SK-MEL-5 (cell line): ENCODE data around the gene TNFRSF13B. TPM values are rescaled to one million over a fixed set of nuclear protein-coding genes. Genes with fewer than 3 reads are reported as not detected.
A peak's percentile ranks its signal among the peaks of the same experiment; 100 is the strongest.

Experiments used
- DNase-seq: peaks from one replicate; pipeline ENCODE4 v3.0.0-alpha.2; 2016; ENCODE audit warnings: low read depth, low spot score
- in situ Hi-C: cut with HindIII; loops from 2 replicates; pipeline ENCODE4 v1.10.0; 2016; ENCODE audit warnings: low sequenced_read_pairs, high pct_unique_total_duplicates, low pct_unique_long_range_greater_than_20kb
- total RNA-seq: library from RNA; depleted of rRNA; stranded (reverse); fragments of >200 nt; shearing (Covaris generic); gene quantifications from 2 replicates; pipeline ENCODE4 v1.2.3, GENCODE V29; 2014

Gene TNFRSF13B
- total RNA-seq, 1 experiment from 2014 or later = not detected

DNA sequence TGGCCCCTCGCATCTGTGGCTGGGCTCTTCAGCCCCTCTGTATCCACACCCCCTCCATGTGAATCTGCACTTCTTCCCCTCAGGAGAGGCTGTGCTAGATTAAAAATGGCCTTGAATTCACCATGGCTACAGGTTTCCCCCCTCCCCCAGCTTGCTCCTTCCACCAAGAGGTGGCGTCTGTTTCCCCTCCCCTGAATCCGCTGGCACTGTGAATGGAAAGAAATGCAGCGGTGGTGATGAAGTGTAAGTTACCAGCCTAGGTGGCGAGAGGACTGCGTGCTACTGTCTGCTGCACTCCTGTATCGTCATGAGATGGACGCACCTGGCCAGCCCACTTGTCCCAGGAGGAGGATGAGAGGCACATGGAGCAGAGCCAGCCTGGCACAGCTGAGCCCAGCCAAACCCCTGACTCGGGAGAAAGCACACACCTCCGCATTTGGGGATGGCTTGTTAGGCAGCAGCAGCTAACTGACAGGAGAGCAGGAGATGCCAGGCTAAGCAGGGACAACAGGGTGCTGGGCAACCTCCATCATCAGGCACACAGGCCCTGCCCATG lies 26.2 kb downstream of the TNFRSF13B start:
- in situ Hi-C loops = no loop called here

DNA sequence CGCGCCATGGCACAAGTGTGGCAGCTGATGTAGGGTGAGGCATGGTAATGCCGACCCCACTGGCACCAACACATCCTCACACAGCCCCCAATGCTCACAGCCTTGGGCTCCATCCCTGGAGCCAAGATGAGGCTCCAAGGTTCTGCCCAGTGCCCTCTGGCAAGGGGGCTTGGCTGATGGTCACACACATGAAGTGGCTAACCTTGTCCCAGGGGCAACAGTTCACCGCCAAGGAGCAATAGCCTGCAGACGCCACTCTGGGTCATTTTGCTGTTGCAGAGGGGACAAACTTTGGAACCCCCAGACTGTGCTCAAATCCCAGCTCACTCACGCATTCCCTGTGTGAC lies 26.8 kb downstream of the TNFRSF13B start:
- no peak for DNase-seq
- in situ Hi-C loops = no loop called here

More for the DNA sequence above, 26.2 kb downstream of the TNFRSF13B start:
- DNase-seq = peak; percentile 31

DNA sequence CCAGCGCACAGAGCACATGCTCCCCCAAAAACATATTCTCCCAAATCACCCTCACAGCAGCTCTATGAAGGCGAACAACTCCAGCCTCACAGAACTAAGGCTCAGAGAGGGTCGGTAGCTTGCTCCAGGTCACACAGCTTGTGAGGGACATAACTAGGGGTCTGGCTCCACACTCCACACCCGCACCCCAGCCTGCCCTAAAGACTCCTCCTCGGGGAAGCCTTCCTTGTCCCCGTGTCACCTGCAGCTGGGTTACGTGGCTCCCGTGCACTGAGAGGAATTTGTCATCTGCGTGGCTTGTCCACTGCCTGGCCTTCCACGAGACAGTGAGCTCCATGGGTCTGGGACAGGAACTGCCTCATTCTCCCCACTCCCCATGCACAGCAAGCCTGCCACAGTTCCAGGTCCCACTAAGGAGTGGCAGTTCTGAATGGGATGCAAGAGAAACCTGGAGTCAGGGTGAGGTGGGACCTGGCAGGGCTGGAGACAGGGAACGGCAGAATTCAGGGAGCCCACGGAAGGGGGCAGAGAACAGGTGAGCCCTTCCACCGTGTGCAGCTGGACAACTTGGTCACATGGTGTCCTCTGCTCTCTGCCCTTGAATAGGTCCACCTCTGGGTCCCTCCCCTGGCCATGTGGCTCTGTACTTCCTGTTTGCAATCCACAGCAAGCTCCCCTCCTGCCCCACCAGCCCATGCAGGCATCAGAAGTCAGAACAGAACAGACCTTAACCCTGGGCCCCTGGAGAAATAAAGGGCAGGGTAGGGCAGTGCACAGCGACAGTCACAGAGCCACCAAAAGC lies 27.4 kb downstream of the TNFRSF13B start:
- in situ Hi-C loops = no loop called here
- no peak for DNase-seq

DNA sequence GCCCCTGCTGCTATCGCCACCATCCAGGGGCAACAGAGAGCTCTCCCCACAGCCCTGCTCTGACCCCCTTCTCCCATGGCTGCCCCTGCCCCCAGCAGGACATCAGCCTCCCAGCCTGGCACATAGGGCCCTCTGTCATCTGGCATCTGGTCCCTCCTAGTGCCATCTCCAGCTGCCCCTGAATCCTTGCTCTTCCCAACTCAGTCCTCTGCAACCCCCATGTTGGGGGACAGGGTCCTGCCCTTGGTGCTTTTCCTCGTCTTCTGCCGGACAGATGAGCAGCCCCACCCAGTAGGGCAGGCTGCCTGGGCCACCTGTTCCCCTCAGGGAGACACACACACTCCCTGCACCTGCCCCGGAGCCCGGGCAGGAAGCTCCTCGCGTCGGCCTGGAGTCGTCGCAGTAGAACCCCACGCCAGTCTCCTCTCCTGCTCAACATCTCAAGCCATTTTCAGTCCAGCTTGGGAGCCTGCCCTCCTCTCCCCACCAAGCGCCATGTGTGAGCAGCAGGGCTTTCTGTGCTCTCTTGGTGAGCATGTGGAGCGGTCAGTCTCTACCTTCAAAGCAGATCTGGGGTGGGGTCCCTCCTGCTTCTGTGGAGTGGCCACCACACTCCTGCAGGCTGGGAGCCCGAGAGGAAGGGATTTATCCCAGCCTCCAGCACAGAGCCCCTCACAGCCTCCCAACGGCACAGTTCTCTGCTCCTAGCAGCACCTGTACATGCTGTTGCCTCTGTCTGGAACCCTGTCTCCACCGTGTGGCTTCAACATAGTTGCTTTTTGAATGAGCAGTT lies 28.2 kb downstream of the TNFRSF13B start:
- in situ Hi-C loops = no loop called here
- no peak for DNase-seq

DNA sequence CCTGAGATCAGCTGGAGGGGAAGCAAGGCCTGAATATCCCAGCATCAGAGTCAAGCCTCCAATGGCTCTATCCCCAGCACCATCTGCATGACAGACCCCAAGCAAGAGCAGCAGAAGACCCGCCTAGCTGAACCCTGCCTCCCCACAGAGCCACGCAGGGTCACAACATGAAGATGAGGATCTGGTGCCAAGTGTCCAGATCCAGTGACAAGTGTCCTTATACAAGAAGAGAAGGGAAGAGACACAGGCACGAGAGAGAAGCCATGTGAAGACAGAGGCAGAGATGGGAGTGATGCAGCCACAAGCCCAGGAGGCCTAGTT lies 28.9 kb downstream of the TNFRSF13B start:
- no peak for DNase-seq
- in situ Hi-C loops = no loop called here

DNA sequence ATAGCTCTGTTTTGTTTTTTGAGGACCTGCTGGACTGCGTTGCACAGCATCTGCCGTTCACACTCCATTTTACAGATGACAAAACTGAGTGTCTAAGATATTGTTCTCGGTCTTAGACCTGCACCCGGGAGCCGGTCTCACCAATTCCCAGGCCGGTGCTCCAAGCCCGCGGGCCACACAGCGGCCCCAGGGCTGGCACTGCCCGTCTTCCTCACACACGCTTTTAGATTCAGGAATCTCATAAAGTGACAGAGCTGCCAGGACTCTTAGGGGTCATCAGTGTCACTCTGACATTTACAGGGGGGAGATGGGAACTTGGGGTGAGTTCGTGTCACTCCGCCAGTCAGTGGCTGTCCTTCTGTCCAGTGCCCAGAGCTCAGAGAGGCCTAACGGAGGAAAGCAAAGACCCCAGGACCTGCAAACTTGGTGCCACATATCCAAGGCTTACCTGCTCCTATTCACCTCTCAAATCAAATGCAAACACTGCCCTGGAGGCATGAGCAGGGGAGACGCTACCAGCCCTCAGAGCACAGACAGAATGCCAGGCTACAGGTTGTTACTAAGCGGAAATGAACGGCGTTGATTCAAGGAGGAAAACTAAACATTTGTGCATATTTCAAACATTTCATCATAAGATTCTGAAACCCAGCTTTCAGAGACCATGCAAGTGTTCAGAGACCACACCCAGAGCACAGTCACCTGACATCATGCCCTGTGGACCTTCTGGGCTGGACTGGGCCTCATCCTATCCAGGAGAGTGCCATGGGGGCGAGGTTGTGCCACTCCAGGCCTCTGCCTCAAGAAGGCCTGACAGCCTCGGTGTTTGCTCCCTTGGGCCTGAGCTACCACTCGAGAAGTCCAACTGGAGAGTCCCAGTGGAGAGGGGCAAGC lies 29.5 kb downstream of the TNFRSF13B start:
- DNase-seq = no peak
- in situ Hi-C loops = no loop called here

DNA sequence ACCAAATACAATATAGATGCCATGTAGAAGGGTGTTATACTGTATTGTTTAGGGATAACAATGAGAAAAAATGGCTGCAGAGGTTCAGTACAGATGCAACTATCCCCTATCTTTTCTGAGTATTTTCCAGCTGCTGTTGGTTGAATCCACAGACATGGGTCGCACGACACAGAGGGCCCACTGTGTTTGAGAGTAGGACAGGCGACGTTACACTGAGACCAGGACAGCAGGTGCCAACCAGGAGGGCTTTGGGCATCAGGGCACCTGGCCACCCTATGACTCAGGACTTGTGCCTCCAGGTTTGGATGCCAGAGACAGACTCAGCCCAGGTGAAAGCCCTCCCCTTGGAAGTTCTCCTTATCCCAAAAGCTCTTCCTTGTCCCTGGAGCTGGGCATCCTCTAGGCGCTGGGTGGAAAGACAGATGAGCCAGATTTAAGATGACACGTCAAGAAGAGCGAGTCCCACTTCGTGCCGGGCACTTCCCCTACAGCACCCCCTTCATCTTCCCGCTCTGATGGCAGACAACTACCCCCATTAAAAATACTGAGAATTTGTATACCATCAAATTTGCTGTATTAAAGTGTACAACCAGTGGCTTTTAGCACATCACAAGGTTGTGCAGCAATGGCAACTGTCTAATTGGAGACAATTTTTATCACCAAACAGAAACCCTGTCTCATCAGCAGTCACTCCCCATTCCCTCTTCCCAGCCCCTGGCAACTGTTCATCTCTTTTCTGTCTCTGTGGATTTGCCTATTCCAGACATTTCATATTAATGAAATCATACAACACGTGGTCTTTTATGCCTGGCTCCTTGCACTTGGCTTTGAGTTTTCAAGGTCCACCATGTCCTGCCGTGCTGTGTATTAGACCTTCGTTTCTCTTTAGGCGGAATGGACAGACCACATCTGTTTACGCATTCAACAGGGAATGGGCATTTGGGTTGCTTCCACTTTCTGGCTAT lies 30.6 kb downstream of the TNFRSF13B start:
- in situ Hi-C loops = no loop called here
- no peak for DNase-seq

DNA sequence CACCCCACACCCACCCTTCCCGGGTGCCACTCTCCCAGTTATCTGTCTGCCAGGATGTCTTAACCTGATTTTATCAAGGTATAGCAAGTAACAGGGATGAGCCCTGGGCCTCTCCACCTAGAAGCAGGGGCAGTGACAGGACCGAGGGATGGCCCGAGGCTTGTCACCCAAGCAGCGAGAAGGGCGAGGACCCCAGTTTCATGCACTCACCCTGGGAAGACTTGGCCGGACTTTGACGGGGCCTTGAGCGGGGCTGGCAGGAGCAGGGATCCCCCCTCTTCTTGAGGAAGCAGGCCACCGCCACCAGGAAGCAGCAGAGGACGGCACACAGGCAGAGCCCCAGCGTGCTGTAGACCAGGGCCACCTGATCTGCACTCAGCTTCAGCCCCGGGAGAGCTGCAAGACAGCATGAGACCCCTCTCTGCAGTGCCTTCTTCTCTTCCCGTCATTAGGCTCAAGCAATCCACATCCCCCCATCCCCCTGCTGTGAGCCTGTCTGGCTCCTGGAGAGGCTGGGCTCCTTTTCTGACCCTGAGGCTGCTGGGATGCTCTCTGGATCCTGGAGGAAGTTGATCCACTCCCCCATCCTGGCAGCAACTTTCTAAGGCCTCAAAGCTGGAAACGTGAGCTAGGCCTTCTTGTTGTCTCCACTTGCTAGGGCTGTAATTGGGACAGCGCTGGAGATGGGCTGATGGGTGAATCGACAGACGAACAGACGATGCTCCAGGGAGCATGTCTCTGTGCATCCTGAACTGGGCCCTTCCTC lies 31.6 kb downstream of the TNFRSF13B start:
- in situ Hi-C loops = no loop called here
- DNase-seq = no peak

DNA sequence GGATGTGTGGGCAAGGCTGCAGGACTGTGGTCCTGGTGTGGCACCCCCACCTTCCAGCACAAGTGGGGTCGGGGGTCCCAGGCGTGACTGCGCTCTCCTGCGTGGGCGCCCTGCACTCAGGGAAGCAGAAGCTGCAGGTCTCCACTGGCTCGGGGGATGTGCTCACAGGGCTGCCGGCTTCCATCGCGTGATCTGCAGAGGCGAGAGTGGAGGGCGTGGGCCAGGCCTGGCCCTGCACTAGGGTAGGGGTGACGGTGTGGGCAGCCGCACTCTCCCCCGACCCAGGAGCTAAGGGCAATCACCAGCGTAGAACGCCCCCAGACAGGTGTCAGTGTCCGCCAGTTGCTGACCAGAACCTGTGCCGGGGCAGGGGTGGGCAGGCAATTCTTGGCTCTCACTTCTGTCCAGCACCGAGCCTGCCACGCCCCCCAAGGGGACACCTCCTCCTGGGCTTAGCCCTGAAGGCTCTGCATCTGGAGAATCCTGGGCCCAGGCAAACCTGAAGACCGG lies 32.3 kb downstream of the TNFRSF13B start:
- in situ Hi-C loops = no loop called here
- DNase-seq = no peak

DNA sequence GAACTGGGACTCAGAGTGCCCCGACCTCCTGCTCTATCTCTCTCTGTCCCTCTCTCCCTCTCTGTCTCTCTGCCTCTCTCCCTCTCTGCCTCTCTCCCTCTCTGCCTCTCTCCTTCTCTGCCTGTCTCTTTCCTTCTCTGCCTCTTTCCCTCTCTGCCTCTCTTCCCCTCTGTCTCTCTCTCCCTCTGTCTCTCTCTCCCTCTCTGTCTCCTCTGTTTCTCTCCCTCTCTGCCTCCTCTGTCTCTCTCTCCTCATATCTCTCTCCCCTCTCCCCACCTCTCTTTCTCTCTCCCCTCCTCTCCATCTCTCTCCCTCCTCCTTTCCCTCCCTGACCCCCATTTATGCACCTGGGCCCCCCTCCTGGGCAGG lies 32.7 kb downstream of the TNFRSF13B start:
- in situ Hi-C loops = no loop called here
- no peak for DNase-seq

DNA sequence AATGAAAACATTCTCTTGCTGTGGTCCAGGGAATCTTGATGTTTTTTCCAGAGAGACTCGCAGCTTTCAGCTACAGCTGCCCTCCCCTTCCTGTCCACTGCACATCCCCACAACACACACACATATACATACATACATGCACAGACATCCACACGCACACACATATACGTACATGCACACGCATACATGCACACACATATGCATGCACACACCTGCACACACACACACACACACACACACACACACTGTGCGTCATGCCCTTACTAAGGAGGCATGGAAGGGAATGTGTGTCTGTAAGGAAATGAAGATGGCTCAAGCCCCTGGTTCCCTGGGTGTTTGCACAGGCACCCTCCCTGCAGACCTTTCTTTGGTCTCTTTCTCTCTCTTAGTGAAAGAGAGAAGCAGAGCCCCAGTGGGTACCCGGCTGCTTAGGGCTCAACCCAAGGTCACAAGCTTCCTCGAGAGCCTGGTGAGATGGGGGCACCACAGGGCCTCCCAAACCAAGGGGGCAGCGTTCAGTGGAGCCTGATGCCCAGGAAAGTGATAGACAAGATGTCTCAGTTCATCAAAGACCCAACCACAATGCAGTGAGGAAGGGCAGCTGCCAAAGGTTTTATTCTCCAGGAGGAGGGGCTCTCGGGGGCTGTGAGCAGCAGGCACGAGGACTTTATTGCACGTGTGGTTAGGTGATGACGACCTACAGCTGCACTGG lies 33.3 kb downstream of the TNFRSF13B start:
- in situ Hi-C loops = no loop called here
- no peak for DNase-seq

DNA sequence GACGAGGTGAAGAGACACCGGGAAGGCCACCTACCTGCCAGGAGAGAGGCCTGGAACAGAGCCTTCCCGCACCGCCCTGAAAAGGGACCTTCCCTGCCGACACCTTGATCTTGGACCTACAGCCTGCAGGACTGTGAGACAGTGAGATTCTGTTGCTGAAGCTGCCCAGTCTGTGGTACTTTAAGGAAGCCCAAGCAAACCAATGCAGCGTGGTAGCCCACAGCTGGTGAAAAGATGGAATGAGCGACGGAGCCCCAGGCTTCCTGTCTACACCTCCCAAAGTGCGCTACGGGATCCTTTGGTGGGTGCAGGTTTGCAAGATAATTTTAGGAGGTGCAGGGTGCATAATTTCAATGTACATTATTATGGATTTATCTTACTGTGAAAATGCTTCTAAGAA lies 33.9 kb downstream of the TNFRSF13B start:
- DNase-seq = no peak
- in situ Hi-C loops = no loop called here

DNA sequence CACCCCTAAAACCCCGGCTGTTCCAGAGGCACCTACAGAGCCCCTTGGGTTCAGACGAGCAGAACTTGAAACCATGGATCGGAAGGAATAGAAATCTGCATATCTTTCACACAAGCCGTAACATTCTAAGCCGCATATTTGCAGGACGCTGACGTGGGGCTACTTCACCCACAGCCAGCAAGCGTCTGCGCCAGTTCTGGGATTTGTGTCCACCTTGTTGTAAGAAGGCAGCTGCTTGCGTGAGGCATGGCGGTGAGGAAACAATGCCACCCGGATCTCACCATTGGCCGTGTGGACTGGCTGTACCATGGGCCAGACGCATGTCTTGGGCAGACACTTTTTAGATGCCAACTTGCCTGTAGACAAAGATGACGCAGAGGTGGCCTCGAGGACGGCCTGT lies 34.5 kb downstream of the TNFRSF13B start:
- in situ Hi-C loops = no loop called here
- no peak for DNase-seq

DNA sequence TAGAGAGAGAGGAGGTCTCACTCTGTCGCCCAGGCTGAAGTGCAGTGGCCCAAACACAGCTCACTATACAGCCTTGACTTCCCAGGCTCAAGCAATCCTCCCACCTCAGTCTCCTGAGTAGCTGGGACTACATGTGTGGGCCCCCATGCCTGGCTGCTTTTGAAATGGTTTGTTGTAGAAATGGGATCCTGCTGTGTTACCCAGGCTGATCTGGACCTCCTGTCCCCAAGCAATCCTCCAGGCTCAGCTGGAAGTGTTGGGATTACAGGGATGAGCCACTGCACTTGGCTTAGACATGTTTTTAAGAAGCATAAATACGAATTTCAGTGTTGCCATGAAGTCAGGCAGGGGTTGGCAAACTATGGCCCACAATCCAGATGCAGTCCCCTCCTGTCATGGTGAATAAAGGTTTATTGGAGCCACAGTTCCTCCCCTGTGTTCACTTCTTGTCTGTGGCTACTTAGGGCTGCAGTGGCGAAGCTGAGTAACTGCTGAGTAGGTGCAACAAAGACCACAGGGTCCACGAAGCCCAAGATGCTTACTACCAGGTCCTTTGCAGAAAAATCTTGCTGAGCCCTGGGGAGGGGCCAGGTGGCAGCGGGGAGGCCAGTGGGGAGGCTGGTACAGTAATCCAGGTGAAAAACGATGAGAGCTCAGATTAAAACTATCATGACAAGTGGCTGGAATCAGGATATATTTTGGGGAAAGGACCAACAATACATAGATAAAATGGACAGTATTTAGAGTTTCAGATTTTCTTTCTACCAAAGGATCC lies 35.2 kb downstream of the TNFRSF13B start:
- no peak for DNase-seq
- in situ Hi-C loops = no loop called here

DNA sequence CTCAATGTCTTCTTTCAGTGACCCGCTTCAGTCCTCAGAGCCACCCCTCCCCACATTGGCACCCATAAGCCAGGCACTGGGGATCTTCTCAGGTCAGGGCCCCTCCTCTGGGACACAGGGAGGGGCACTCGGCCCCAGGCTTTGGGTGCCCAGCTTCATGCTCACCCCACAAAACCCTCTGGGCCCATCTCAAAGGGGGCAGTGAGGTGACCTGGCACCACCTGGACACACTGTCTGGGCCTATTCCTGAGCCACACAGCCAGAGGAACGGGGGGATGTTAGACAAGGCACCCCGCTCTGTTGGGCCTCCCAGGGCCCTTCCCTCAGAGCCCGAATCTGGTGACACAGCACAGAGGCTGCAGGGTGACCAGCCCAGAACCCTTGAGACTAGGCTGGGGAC lies 36.1 kb downstream of the TNFRSF13B start:
- in situ Hi-C loops = no loop called here
- no peak for DNase-seq
